Astrocyte (in vitro differentiated cells and primary cell): Measurements from ENCODE around the gene SCT. TPM values are rescaled to one million over a fixed set of nuclear protein-coding genes. Genes with fewer than 3 reads are reported as not detected.

Source experiments
- DNase-seq: peaks from one replicate; pipeline ENCODE4 v3.0.0-alpha.2; 2010; ENCODE audit warnings: low read depth
- FAIRE-seq: peaks from 2 replicates; lab custom pipeline; 2011; peaks lifted over from hg19 to GRCh38; lab: Jason Lieb, UNC
- H2AFZ ChIP-seq: 2 replicates; pipeline ENCODE4 v1.6.0; 2012; ENCODE audit warnings: low read depth, low read length, inconsistent platforms
- H3K27ac ChIP-seq: 2 replicates; pipeline ENCODE4 v1.5.1; 2011; ENCODE audit warnings: low read depth, low read length, inconsistent platforms
- H3K27me3 ChIP-seq: 2 replicates; pipeline ENCODE4 v1.6.0; 2011; ENCODE audit warnings: low read length, inconsistent platforms; ENCODE audit not compliant: insufficient read depth
- H3K36me3 ChIP-seq: 2 replicates; pipeline ENCODE4 v1.5.1; 2011; ENCODE audit warnings: low read length, inconsistent platforms; ENCODE audit not compliant: insufficient read depth
- H3K4me1 ChIP-seq: 2 replicates; pipeline ENCODE4 v1.5.1; 2011; ENCODE audit warnings: low read length, inconsistent platforms; ENCODE audit not compliant: insufficient read depth
- H3K4me2 ChIP-seq: 2 replicates; pipeline ENCODE4 v1.6.0; 2012; ENCODE audit warnings: low read length, inconsistent platforms
- H3K4me3 ChIP-seq: 2 replicates; pipeline ENCODE4 v1.5.1; 2011; ENCODE audit warnings: low read depth, mild to moderate bottlenecking, low read length, inconsistent platforms; ENCODE audit not compliant: insufficient read depth
- H3K79me2 ChIP-seq: 2 replicates; pipeline ENCODE4 v1.6.0; 2012; ENCODE audit warnings: mild to moderate bottlenecking, low read length, inconsistent platforms; ENCODE audit not compliant: insufficient read depth
- H3K9ac ChIP-seq: 2 replicates; pipeline ENCODE4 v1.6.0; 2012; ENCODE audit warnings: mild to moderate bottlenecking, low read length, inconsistent platforms
- H3K9me3 ChIP-seq: 2 replicates; pipeline ENCODE4 v1.5.1; 2012; ENCODE audit warnings: low read depth, mild to moderate bottlenecking, low read length, inconsistent platforms; ENCODE audit not compliant: insufficient read depth
- H4K20me1 ChIP-seq: 2 replicates; pipeline ENCODE4 v1.6.0; 2012; ENCODE audit warnings: low read length, inconsistent platforms; ENCODE audit not compliant: insufficient read depth
- H3K27ac Mint-ChIP-seq: one replicate; pipeline ENCODE4 v1.8.0; 2021; ENCODE audit warnings: mild to moderate bottlenecking, mixed read lengths; ENCODE audit not compliant: unreplicated experiment
- H3K27me3 Mint-ChIP-seq: one replicate; pipeline ENCODE4 v1.8.0; 2021; ENCODE audit warnings: low read depth, mixed read lengths; ENCODE audit not compliant: unreplicated experiment
- H3K36me3 Mint-ChIP-seq: one replicate; pipeline ENCODE4 v1.8.0; 2021; ENCODE audit warnings: low read depth, mixed read lengths; ENCODE audit not compliant: unreplicated experiment
- H3K4me1 Mint-ChIP-seq: one replicate; pipeline ENCODE4 v1.8.0; 2021; ENCODE audit warnings: low read depth, mixed read lengths; ENCODE audit not compliant: unreplicated experiment
- H3K4me3 Mint-ChIP-seq: one replicate; pipeline ENCODE4 v1.8.0; 2021; ENCODE audit warnings: mild to moderate bottlenecking, moderate library complexity, mixed read lengths; ENCODE audit not compliant: unreplicated experiment
- H3K9me3 Mint-ChIP-seq: one replicate; pipeline ENCODE4 v1.8.0; 2021; ENCODE audit warnings: mild to moderate bottlenecking, mixed read lengths; ENCODE audit not compliant: unreplicated experiment
- CTCF ChIP-seq: IDR thresholded peaks from 2 replicates; pipeline ENCODE4 v1.5.1; 2011; ENCODE audit warnings: low read depth, mild to moderate bottlenecking, inconsistent platforms, low read length, moderate library complexity; ENCODE audit not compliant: insufficient read depth
- EZH2 ChIP-seq: IDR thresholded peaks from 2 replicates; pipeline ENCODE4 v1.6.1; 2012; ENCODE audit warnings: mild to moderate bottlenecking, low read length, inconsistent platforms; ENCODE audit not compliant: insufficient read depth
- total RNA-seq: library from RNA; stranded (reverse); gene quantifications from 2 replicates; pipeline ENCODE4 v1.2.1, GENCODE V29; 2021

SCT gene
- total RNA-seq, 1 donor from 2014 or later: 2.0 TPM

GRCh38 chr11:607971-608659 is 18.9 kb downstream of the SCT start:
- no peak for TF ChIP-seq CTCF
- TF ChIP-seq EZH2: no peak
- Histone ChIP-seq H3K36me3 (peaks cover 36% of the 10 kb centered on the region), H2AFZ (no peak overlapping the region), H3K79me2 (peaks cover 14% of the 10 kb centered on the region), H3K4me3 (no peak overlapping the region), H3K27ac (no peak overlapping the region), H3K9ac (no peak overlapping the region), H3K9me3 (no peaks in the 10 kb centered on the region), H4K20me1 (peaks cover 69% of the 10 kb centered on the region), H3K4me2 (no peak overlapping the region), H3K4me1 (peaks cover 4% of the 10 kb centered on the region), H3K27me3 (no peaks in the 10 kb centered on the region)
- DNase-seq: no peak
- Mint-ChIP-seq H3K9me3 (no peaks in the 10 kb centered on the region), H3K27ac (no peak overlapping the region), H3K27me3 (no peaks in the 10 kb centered on the region), H3K4me1 (peaks cover 5% of the 10 kb centered on the region), H3K4me3 (no peak overlapping the region), H3K36me3 (peaks cover 16% of the 10 kb centered on the region)
- no peak for FAIRE-seq

DNA sequence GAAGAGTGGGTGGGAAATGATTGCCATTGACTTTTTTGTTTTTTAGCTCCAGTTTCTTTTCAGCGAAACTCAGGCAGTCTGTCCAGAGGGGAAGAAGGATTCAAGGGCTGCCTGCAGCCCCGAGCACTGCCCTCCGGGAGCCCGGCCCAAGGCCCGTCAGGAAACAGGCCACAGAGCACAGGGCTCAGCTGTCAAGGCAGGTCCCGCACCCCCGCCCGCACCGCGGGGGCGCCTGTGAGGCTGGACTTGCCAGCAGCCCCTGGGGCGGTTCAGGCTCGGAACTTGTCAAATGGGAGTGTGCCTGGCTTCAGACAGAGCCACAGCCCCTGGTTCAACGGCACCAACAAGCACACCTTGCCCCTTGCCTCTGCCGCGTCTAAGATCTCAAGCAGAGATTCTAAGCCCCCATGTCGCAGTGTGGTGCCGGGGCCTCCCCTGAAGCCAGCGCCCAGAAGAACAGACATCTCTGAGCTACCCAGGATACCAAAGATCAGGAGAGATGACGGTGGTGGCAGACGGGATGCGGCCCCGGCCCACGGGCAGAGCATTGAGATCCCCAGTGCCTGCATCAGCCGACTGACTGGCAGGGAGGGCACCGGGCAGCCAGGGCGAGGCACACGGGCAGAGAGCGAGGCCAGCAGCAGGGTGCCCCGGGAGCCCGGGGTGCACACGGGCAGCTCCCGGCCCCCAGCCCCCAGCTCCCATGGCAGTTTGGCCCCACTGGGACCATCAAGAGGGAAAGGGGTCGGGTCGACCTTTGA is 19.8 kb downstream of the SCT start:
- Histone ChIP-seq H3K4me3 (no peak overlapping the region), H3K4me1 (peaks cover 4% of the 10 kb centered on the region), H3K4me2 (no peak overlapping the region), H3K79me2 (peaks cover 14% of the 10 kb centered on the region), H3K9ac (no peak overlapping the region), H4K20me1 (peaks cover 64% of the 10 kb centered on the region), H3K27ac (peak overlapping the region; percentile 50), H2AFZ (no peak overlapping the region), H3K27me3 (no peaks in the 10 kb centered on the region), H3K36me3 (peaks cover 38% of the 10 kb centered on the region), H3K9me3 (no peaks in the 10 kb centered on the region)
- Mint-ChIP-seq H3K36me3 (peaks cover 14% of the 10 kb centered on the region), H3K9me3 (no peaks in the 10 kb centered on the region), H3K4me3 (no peak overlapping the region), H3K4me1 (peaks cover 2% of the 10 kb centered on the region), H3K27ac (no peak overlapping the region), H3K27me3 (no peaks in the 10 kb centered on the region)
- TF ChIP-seq CTCF (no peak), EZH2 (no peak)
- DNase-seq (no peak), FAIRE-seq (no peak)
